T-helper 1 cell (primary cell): ENCODE measurements around the gene VIT.
"Not testable (repeated sequence)": the region's sequence is repeated elsewhere in the genome, so short reads cannot be mapped to it uniquely, and the experiment has no call there.

Experiments used
- DNase-seq, 5 donors: peaks; one replicate each; pipeline ENCODE4 v3.0.0-alpha.2; 2012 to 2020

The VIT gene

GRCh38 chr2:36678856-36679255, 17.7 kb upstream of the VIT start:
- no peak for DNase-seq

GRCh38 chr2:36680012-36680411, 16.5 kb upstream of the VIT start:
- no peak for DNase-seq

GRCh38 chr2:36682562-36682961, 13.9 kb upstream of the VIT start:
- no peak for DNase-seq

- DNase-seq, result no peak
Observed at GRCh38 chr2:36683002-36683401, 13.5 kb upstream of the VIT start.

- DNase-seq, result not testable (repeated sequence)
Observed at GRCh38 chr2:36688291-36688690, 8.2 kb upstream of the VIT start.

- DNase-seq, result not testable (repeated sequence)
Observed at GRCh38 chr2:36689013-36689412, 7.5 kb upstream of the VIT start.

GRCh38 chr2:36692121-36692520, 4.4 kb upstream of the VIT start:
- DNase-seq, result no peak

GRCh38 chr2:36693825-36694224, 2.7 kb upstream of the VIT start:
- no peak for DNase-seq

- no peak for DNase-seq
Observed at GRCh38 chr2:36695746-36696415, 626 bp upstream of the VIT start.

- no peak for DNase-seq
Observed at GRCh38 chr2:36697424-36698066, 1.0 kb downstream of the VIT start.

GRCh38 chr2:36698993-36699392, 2.5 kb downstream of the VIT start:
- DNase-seq, result no peak

GRCh38 chr2:36700311-36700710, 3.8 kb downstream of the VIT start:
- no peak for DNase-seq

- DNase-seq, result no peak
Observed at GRCh38 chr2:36701391-36701795, 4.9 kb downstream of the VIT start.

- no peak for DNase-seq
Observed at GRCh38 chr2:36701918-36702317, 5.4 kb downstream of the VIT start.

- DNase-seq, result no peak
Observed at GRCh38 chr2:36702781-36703180, 6.3 kb downstream of the VIT start.

GRCh38 chr2:36704475-36705150, 8.1 kb downstream of the VIT start:
- DNase-seq, result no peak

GRCh38 chr2:36705326-36706020, 9.0 kb downstream of the VIT start:
- no peak for DNase-seq

- DNase-seq, result no peak
Observed at GRCh38 chr2:36706021-36706876, 9.7 kb downstream of the VIT start.

- no peak for DNase-seq
Observed at GRCh38 chr2:36707050-36707449, 10.5 kb downstream of the VIT start.

- no peak for DNase-seq
Observed at GRCh38 chr2:36708041-36708741, 11.7 kb downstream of the VIT start.

- DNase-seq, result no peak
Observed at GRCh38 chr2:36710858-36711515, 14.5 kb downstream of the VIT start.
